ENCODE measurements around the gene CTDSPL2. TPM values are rescaled to one million over a fixed set of nuclear protein-coding genes. Genes with fewer than 3 reads are reported as not detected.

Gene CTDSPL2
- total and polyA plus RNA-seq, 10 of the 15 experiments (the other 5 are each of a cell fraction or from before 2014, with no cell fraction given) = 10.7 to 77.1 (median 44.9) TPM

DNA sequence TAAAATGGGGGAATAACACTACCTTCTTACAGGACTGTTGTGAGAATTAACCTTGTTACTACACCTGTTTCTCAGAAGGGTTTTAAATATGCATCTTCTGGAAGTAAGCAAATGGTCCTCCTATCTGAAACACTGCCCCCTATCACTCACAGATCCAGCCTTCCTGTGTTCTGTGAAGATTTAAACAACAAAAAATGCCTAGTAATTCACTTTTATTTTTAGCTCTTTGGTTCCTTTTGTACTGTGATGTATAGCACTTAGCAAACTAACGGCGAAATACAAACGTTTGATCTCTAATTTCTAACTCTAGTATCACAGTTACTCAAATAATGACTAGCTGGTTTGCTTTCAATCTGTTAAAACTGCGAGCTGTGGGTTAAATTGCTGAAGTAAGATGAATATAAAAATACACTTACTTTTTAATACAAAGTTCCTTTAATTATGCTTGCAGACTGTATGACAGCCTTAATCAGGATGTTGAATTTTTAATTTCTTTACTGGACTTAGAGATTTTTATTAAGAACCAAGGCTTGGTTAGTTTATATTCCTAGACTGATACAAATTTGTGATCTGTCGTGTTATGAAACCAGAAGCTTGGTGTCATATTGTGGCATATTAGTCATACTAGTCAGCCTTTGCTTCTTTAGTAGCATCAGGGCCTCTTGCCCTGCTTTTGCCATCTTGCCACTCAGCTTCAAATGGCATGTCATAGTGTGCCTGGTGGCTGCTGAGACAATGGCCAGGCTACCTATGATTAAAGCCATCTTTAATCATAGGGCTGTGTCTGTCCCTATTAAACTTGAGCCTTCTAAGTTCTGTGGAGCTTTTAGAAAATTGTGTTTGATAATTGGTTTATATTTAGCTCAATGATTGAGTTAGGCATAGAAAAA, 118.7 kb downstream of the CTDSPL2 start:
- DNase-seq (ENCODE audit: low read depth, low spot score) = peak; percentile 41
- no peaks in the 10 kb centered on the region for H4K20me1 ChIP-seq (ENCODE audit: control insufficient read depth, insufficient read depth)
- 0 out of 2 replicates have a peak, but pooled peaks have one; percentile 46 for TF ChIP-seq DPF2 (IDR thresholded peaks at IDR 0.05)
- 0 out of 2 replicates have a peak, but pooled peaks have one; percentile 12 for TF ChIP-seq ZBED1 (IDR thresholded peaks at IDR 0.05; ENCODE audit: borderline replicate concordance)
- 0 out of 2 replicates have a peak, but pooled peaks have one; percentile 19 for TF ChIP-seq MTA2 (IDR thresholded peaks at IDR 0.05; ENCODE audit: low read depth)
- no peak for TF ChIP-seq PAX8 (IDR thresholded peaks at IDR 0.05)
- 0 out of 2 replicates have a peak, but pooled peaks have one; percentile 46 for TF ChIP-seq BCL11A (IDR thresholded peaks at IDR 0.05; ENCODE audit: low read depth, low read length)
- peak; percentile 40; the same call in 1 of the 2 replicates for TF ChIP-seq YY1 (IDR thresholded peaks at IDR 0.05; ENCODE audit: low read depth, low read length)
- TF ChIP-seq JUND (IDR thresholded peaks at IDR 0.05; ENCODE audit: low read depth, low read length) = no peak
- no peak for TF ChIP-seq TCF12 (IDR thresholded peaks at IDR 0.05; ENCODE audit: low read depth, low read length)
- TF ChIP-seq CREM (IDR thresholded peaks at IDR 0.05; ENCODE audit: low read depth) = peak; percentile 48; the same call in 1 of the 2 replicates
- peak; percentile 66 for TF ChIP-seq RUNX3 (IDR thresholded peaks at IDR 0.05; ENCODE audit: low read length)
- TF ChIP-seq CBX3 (IDR thresholded peaks at IDR 0.05; ENCODE audit: borderline replicate concordance, low read depth) = no peak
- peak in 1 of 2 experiments; percentile 37; a peak in 1 of 4 replicates for TF ChIP-seq ETV6 (conservative IDR thresholded peaks at IDR 0.05 in 1 of 2, IDR thresholded peaks at IDR 0.05 in 1 of 2; ENCODE audit: borderline replicate concordance in 1 of 2, low read depth in 1 of 2)
- peak; percentile 44; the same call in 1 of the 2 replicates for TF ChIP-seq PKNOX1 (IDR thresholded peaks at IDR 0.05)
- no peak for TF ChIP-seq NFXL1 (IDR thresholded peaks at IDR 0.05; ENCODE audit: borderline replicate concordance)
- 0 out of 2 replicates have a peak, but pooled peaks have one; percentile 8 for TF ChIP-seq TCF7 (IDR thresholded peaks at IDR 0.05; ENCODE audit: borderline replicate concordance)
- no peak for TF ChIP-seq ZZZ3 (IDR thresholded peaks at IDR 0.05; ENCODE audit: control insufficient read depth, insufficient read length, low read depth)
- peak; percentile 7 for TF ChIP-seq BCL3 (IDR thresholded peaks at IDR 0.05; ENCODE audit: borderline replicate concordance, insufficient read depth, low read depth, low read length, poor library complexity, severe bottlenecking)
- 0 out of 2 replicates have a peak, but pooled peaks have one; percentile 40 for TF ChIP-seq PAX5 (IDR thresholded peaks at IDR 0.05; ENCODE audit: borderline replicate concordance, low read depth, low read length)
- no peak for TF ChIP-seq ZNF24 (IDR thresholded peaks at IDR 0.05)
- 0 out of 2 replicates have a peak, but pooled peaks have one; percentile 28 for TF ChIP-seq FOXM1 (IDR thresholded peaks at IDR 0.05; ENCODE audit: low read depth, low read length)
- TF ChIP-seq JUNB (IDR thresholded peaks at IDR 0.05) = peak; percentile 87
- no peak for TF ChIP-seq RAD51 (IDR thresholded peaks at IDR 0.05)

More for the DNA sequence above, 118.7 kb downstream of the CTDSPL2 start:
- CTCF ChIA-PET = interaction anchor here (0.6 to 2.8 kb wide), 30 partner anchors 9 to 698 kb away, joined by 3 to 26 read pairs (median 3); partner anchors contain the start of genes CTDSPL2, EIF3J and TRIM69
- Histone ChIP-seq H3K4me1 (ENCODE audit: control insufficient read depth, insufficient read depth, low read length) (peaks cover 7% of the 10 kb centered on the region), H3K27me3 (replicated peaks in 1 of 2; ENCODE audit: control insufficient read depth in 2 of 2, insufficient read depth in 2 of 2, low read length in 1 of 2) (no peaks in the 10 kb centered on the region), H3K4me2 (ENCODE audit: control insufficient read depth, insufficient read depth) (peak overlapping the region; percentile 71), H3K27ac (ENCODE audit: control insufficient read depth, insufficient read depth) (peak overlapping the region; percentile 70), H3K36me3 (ENCODE audit: control insufficient read depth in 2 of 2, insufficient read depth in 2 of 2, low read length in 1 of 2) (peaks cover 0 to 3% of the 10 kb centered on the region in 2 experiments; a peak in 2 of 4 replicates), H3K4me3 (peak overlapping the region; percentile 23; the same call in 1 of the 2 replicates), H2AFZ (ENCODE audit: control insufficient read depth, low read depth, low read length) (no peak overlapping the region), H3K9ac (ENCODE audit: control insufficient read depth, insufficient read depth, low read length) (0 out of 2 replicates have a peak overlapping the region, but pooled peaks have one; percentile 7), H3K9me3 (replicated peaks; ENCODE audit: control insufficient read depth, insufficient read depth, low read length) (no peaks in the 10 kb centered on the region), H3K79me2 (ENCODE audit: control insufficient read depth, insufficient read depth, low read length) (peaks cover 74% of the 10 kb centered on the region)
- no TSS peak for BruUV-seq (replicated peaks)
- 1% methylated on average over 5 of the region's 5 CpGs for WGBS (ENCODE audit: insufficient coverage, insufficient replicate concordance, low lambda C conversion rate, missing lambda C conversion rate)
- FAIRE-seq (peak; percentile 59), ATAC-seq (peak; percentile 89)
- intact Hi-C loops (cut with micrococcal nuclease; ENCODE audit: unreplicated experiment) = no loop called here
- RAD21 ChIA-PET (ENCODE audit: unreplicated experiment) = interaction anchor here (0.6 to 2.1 kb wide), 11 partner anchors 9 to 572 kb away, joined by 3 to 13 read pairs (median 3); partner anchors contain the start of genes EIF3J and TRIM69
- POLR2A ChIA-PET = interaction anchor here (0.6 to 2.5 kb wide), 6 partner anchors 9 to 190 kb away, joined by 3 to 24 read pairs (median 4); partner anchors contain the start of genes EIF3J, SPG11 and TRIM69
- SMC1A ChIA-PET (ENCODE audit: uncharacterized antibody, unreplicated experiment) = interaction anchor here (0.6 to 1.9 kb wide), 12 partner anchors 9 to 529 kb away, joined by 3 to 13 read pairs (median 3); partner anchors contain the start of genes EIF3J and TRIM69
- in situ Hi-C loops (cut with MboI) = no loop called here

All from GM12878 (cell line).